ENCODE data around the gene PARD6G. TPM values are rescaled to one million over a fixed set of nuclear protein-coding genes. Genes with fewer than 3 reads are reported as not detected.

Gene PARD6G
- polyA plus RNA-seq, 1 of the 3 experiments (the other 2 are of a cell fraction) = 4.3 TPM

DNA sequence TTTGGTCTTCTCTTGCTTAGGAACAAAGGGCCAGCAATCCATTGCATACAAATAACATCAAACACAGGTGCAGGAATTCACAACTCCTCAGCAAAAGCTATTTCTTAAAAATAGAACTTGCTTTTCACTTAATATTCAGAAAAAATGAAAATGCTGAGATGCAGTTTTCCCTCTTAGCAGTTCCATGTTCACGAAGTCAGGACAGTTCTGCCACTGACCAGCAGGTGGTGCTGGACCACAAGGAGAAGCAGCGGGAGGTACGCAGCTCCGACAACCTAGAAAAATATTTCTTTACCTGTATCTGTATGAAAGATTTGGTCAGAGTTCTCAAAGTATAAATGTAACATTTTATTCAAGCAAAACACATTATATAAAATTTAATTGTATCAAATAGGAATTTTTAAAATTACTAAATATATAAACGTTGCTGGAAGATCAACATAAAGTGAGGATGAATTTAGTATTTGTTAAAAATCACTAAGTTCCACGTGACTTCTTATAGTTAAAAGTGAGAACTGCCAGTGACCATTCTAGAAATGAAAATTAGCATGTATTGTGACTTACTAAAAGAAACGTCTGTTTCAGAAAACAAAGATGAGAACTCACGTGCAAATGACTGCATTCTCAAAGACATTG, 89.5 kb downstream of the PARD6G start:
- peak; percentile 76 for DNase-seq
- WGBS (ENCODE audit: low lambda C conversion rate) = 61% methylated on average over 8 of the region's 8 CpGs
- H3K27me3 ChIP-seq (ENCODE audit: insufficient read depth) = no peaks in the 10 kb centered on the region
- H3K27ac ChIP-seq (ENCODE audit: low read depth in 2 of 2, low read length in 1 of 2) = no peak overlapping the region
- no peaks in the 10 kb centered on the region for H3K9me2 ChIP-seq
- no peak overlapping the region for H2AFZ ChIP-seq (ENCODE audit: low read depth)
- no peak overlapping the region for H3K9ac ChIP-seq
- H3K9me3 ChIP-seq = no peaks in the 10 kb centered on the region
- H3K4me3 ChIP-seq (ENCODE audit: low read depth in 2 of 2, low read length in 1 of 2) = no peak overlapping the region
- H3K36me3 ChIP-seq (replicated peaks in 1 of 2; ENCODE audit: control insufficient read depth in 1 of 2, insufficient read depth in 2 of 2, low read length in 1 of 2) = peaks cover 7 to 9% of the 10 kb centered on the region in 2 experiments
- CTCF ChIA-PET = interaction anchor here (0.7 to 8.1 kb wide), 30 partner anchors 9 to 532 kb away, joined by 3 to 152 read pairs (median 5); partner anchors contain the start of gene PARD6G
- H3K4me2 ChIP-seq = no peak overlapping the region
- H4K20me1 ChIP-seq (ENCODE audit: insufficient read depth) = no peaks in the 10 kb centered on the region
- no peak for TF ChIP-seq FOXJ3 (CRISPR knock-in tag; IDR thresholded peaks at IDR 0.05)
- no peak for TF ChIP-seq MEF2A (IDR thresholded peaks at IDR 0.05; ENCODE audit: borderline replicate concordance, low read depth)
- TF ChIP-seq, protein P1, sequence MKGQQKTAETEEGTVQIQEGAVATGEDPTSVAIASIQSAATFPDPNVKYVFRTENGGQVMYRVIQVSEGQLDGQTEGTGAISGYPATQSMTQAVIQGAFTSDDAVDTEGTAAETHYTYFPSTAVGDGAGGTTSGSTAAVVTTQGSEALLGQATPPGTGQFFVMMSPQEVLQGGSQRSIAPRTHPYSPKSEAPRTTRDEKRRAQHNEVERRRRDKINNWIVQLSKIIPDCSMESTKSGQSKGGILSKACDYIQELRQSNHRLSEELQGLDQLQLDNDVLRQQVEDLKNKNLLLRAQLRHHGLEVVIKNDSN (IDR thresholded peaks at IDR 0.05; ENCODE audit: borderline replicate concordance, low read depth) = no peak
- TF ChIP-seq, protein P2, sequence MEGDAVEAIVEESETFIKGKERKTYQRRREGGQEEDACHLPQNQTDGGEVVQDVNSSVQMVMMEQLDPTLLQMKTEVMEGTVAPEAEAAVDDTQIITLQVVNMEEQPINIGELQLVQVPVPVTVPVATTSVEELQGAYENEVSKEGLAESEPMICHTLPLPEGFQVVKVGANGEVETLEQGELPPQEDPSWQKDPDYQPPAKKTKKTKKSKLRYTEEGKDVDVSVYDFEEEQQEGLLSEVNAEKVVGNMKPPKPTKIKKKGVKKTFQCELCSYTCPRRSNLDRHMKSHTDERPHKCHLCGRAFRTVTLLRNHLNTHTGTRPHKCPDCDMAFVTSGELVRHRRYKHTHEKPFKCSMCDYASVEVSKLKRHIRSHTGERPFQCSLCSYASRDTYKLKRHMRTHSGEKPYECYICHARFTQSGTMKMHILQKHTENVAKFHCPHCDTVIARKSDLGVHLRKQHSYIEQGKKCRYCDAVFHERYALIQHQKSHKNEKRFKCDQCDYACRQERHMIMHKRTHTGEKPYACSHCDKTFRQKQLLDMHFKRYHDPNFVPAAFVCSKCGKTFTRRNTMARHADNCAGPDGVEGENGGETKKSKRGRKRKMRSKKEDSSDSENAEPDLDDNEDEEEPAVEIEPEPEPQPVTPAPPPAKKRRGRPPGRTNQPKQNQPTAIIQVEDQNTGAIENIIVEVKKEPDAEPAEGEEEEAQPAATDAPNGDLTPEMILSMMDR (IDR thresholded peaks at IDR 0.05) = peak; percentile 97
- peak; percentile 94 for TF ChIP-seq RAD21 (IDR thresholded peaks at IDR 0.05; ENCODE audit: low read length)
- peak; percentile 86 for TF ChIP-seq SMC3 (IDR thresholded peaks at IDR 0.05; ENCODE audit: low read depth, low read length)
- no peak for TF ChIP-seq JUND (IDR thresholded peaks at IDR 0.05)
- no peak for TF ChIP-seq MAX (IDR thresholded peaks at IDR 0.05; ENCODE audit: low read depth)
- TF ChIP-seq YY1 (IDR thresholded peaks at IDR 0.05; ENCODE audit: low read depth) = no peak
- TF ChIP-seq NFIC (IDR thresholded peaks at IDR 0.05; ENCODE audit: borderline replicate concordance) = no peak
- TF ChIP-seq RFX5 (IDR thresholded peaks at IDR 0.05; ENCODE audit: low read length) = no peak
- no peaks in the 10 kb centered on the region for H3K79me2 ChIP-seq (ENCODE audit: insufficient read depth)
- POLR2A ChIA-PET = no interaction called here
- H3F3A ChIP-seq (replicated peaks; ENCODE audit: insufficient read depth) = peaks cover 8% of the 10 kb centered on the region
- H3K4me1 ChIP-seq (ENCODE audit: control insufficient read depth in 1 of 2, insufficient read depth in 2 of 2, low read depth in 1 of 2, low read length in 1 of 2) = peaks cover 0 to 3% of the 10 kb centered on the region in 2 experiments; a peak in 1 of 4 replicates

DNA sequence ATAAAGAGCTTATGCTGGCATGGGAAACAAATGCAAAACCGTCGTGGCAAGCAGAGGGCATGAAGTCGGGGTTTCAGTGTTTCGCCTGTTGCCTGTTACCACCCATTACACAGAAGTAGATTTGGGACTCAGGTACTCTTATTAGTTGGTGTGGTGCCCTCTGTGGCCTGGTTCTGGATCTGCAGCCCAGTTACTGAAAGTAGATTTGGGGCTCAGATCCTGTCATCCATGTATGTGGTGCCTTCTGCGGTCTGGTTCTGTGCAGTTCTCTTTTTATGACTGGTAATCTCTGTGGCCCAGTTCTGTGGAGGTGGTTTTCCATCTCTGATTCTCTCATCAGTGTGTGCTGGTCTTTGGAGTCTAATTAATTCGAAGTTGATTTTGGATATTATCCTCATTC, 93.0 kb downstream of the PARD6G start:
- peaks cover 8% of the 10 kb centered on the region for H3F3A ChIP-seq (replicated peaks; ENCODE audit: insufficient read depth)
- ChIA-PET CTCF (interaction anchor here (0.9 to 8.1 kb wide), 4 partner anchors 14 to 98 kb away, joined by 3 to 152 read pairs (median 4); partner anchors contain the start of gene PARD6G), POLR2A (no interaction called here)
- no peak overlapping the region for H3K9ac ChIP-seq
- H3K27ac ChIP-seq (ENCODE audit: low read depth in 2 of 2, low read length in 1 of 2) = no peak overlapping the region
- H3K4me2 ChIP-seq = no peak overlapping the region
- no peak overlapping the region for H3K4me3 ChIP-seq (ENCODE audit: low read depth in 2 of 2, low read length in 1 of 2)
- H3K27me3 ChIP-seq (ENCODE audit: insufficient read depth) = no peaks in the 10 kb centered on the region
- WGBS (ENCODE audit: low lambda C conversion rate) = 68% methylated on average over 5 of the region's 6 CpGs
- no peaks in the 10 kb centered on the region; a peak in 1 of 4 replicates for H3K4me1 ChIP-seq (ENCODE audit: control insufficient read depth in 1 of 2, insufficient read depth in 2 of 2, low read depth in 1 of 2, low read length in 1 of 2)
- no peak overlapping the region for H2AFZ ChIP-seq (ENCODE audit: low read depth)
- H4K20me1 ChIP-seq (ENCODE audit: insufficient read depth) = no peaks in the 10 kb centered on the region
- DNase-seq = no peak
- H3K9me3 ChIP-seq = no peaks in the 10 kb centered on the region
- no peaks in the 10 kb centered on the region for H3K9me2 ChIP-seq
- no peaks in the 10 kb centered on the region for H3K79me2 ChIP-seq (ENCODE audit: insufficient read depth)
- TF ChIP-seq, protein P2 (IDR thresholded peaks at IDR 0.05) = peak; percentile 50
- TF ChIP-seq RCOR1 (IDR thresholded peaks at IDR 0.05; ENCODE audit: low read length) (no peak), RXRA (IDR thresholded peaks at IDR 0.05; ENCODE audit: borderline replicate concordance, low read depth) (no peak), ELF1 (IDR thresholded peaks at IDR 0.05) (no peak), POLR2AphosphoS5 (IDR thresholded peaks at IDR 0.05; ENCODE audit: low read depth, low read length) (no peak), RAD21 (IDR thresholded peaks at IDR 0.05; ENCODE audit: low read length) (peak; percentile 31)
- TF ChIP-seq, protein P3, sequence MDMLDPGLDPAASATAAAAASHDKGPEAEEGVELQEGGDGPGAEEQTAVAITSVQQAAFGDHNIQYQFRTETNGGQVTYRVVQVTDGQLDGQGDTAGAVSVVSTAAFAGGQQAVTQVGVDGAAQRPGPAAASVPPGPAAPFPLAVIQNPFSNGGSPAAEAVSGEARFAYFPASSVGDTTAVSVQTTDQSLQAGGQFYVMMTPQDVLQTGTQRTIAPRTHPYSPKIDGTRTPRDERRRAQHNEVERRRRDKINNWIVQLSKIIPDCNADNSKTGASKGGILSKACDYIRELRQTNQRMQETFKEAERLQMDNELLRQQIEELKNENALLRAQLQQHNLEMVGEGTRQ (IDR thresholded peaks at IDR 0.05; ENCODE audit: borderline replicate concordance, low read depth, low read length) = no peak
- H3K36me3 ChIP-seq (replicated peaks in 1 of 2; ENCODE audit: control insufficient read depth in 1 of 2, insufficient read depth in 2 of 2, low read length in 1 of 2) = peaks cover 8 to 14% of the 10 kb centered on the region in 2 experiments

All from SK-N-SH (cell line).